GM20000 (cell line): ENCODE measurements around the gene TMEM259.

Source experiments
- DNase-seq: peaks from one replicate; pipeline ENCODE4 v3.0.0; 2012; ENCODE audit warnings: low spot score
- TF ChIP-seq, protein P1 (sequence below): IDR thresholded peaks from 2 replicates; pipeline ENCODE4 v1.5.1; 2012; ENCODE audit warnings: mild to moderate bottlenecking, control low read depth; ENCODE audit errors: extremely low read depth, missing control alignments

TMEM259 gene

DNA sequence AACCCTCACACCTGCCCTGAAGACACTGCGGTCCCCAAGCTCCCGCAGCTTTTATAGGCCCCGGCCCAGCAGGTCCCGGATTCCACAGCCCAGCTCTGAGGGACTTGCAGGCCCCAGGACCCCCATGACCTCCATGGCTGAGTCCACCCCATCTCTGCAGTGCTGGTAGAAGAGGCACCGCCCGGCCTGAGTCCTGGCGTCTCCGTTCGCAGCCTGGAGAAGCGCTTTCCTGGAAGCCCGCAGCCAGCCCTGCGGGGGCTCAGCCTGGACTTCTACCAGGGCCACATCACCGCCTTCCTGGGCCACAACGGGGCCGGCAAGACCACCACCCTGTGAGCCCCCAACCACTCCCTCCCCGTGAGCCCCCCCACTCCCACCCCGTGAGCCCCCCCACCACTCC lies 28.2 kb upstream of the TMEM259 start:
- DNase-seq: no peak
- TF ChIP-seq, protein P1, sequence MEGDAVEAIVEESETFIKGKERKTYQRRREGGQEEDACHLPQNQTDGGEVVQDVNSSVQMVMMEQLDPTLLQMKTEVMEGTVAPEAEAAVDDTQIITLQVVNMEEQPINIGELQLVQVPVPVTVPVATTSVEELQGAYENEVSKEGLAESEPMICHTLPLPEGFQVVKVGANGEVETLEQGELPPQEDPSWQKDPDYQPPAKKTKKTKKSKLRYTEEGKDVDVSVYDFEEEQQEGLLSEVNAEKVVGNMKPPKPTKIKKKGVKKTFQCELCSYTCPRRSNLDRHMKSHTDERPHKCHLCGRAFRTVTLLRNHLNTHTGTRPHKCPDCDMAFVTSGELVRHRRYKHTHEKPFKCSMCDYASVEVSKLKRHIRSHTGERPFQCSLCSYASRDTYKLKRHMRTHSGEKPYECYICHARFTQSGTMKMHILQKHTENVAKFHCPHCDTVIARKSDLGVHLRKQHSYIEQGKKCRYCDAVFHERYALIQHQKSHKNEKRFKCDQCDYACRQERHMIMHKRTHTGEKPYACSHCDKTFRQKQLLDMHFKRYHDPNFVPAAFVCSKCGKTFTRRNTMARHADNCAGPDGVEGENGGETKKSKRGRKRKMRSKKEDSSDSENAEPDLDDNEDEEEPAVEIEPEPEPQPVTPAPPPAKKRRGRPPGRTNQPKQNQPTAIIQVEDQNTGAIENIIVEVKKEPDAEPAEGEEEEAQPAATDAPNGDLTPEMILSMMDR: no peak

DNA sequence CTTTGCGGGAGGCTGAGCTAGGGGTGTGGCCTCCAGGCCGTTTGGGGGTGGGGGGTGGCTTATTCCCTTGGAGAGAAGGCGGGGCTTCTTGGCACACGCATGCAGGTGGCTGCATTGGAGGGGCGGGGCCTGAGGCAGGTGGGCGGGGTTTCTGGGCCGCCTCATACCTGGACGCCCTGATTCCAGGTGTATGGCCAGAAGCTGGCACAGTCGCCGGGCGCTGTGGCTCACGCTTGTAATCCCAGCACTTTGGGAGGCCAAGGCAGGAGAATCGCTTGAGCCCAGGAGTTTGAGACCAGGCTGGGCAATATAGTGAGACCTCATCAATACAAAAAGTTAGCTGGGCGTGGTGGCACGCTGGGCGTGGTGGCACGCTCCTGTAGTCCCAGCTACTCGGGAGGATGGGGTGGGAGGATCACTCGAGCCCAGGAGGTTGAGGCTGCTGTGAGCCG lies 26.8 kb upstream of the TMEM259 start:
- TF ChIP-seq, protein P1: no peak
- no peak for DNase-seq

DNA sequence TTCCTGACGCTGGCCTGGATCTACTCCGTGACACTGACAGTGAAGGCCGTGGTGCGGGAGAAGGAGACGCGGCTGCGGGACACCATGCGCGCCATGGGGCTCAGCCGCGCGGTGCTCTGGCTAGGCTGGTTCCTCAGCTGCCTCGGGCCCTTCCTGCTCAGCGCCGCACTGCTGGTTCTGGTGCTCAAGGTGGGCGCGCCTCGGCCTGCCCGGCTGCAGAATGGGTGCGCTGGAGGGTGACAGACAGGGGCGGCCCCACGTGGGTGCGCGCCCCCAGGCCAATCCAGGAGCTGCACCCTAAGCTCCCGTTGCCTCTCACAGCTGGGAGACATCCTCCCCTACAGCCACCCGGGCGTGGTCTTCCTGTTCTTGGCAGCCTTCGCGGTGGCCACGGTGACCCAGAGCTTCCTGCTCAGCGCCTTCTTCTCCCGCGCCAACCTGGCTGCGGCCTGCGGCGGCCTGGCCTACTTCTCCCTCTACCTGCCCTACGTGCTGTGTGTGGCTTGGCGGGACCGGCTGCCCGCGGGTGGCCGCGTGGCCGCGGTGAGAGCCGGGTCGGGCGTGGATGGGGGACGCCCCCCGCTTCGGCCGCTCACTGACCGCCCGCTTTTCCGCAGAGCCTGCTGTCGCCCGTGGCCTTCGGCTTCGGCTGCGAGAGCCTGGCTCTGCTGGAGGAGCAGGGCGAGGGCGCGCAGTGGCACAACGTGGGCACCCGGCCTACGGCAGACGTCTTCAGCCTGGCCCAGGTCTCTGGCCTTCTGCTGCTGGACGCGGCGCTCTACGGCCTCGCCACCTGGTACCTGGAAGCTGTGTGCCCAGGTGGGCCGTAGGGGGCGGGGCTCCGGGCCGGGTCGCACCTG lies 26.1 kb upstream of the TMEM259 start:
- TF ChIP-seq, protein P1: no peak
- DNase-seq: no peak

DNA sequence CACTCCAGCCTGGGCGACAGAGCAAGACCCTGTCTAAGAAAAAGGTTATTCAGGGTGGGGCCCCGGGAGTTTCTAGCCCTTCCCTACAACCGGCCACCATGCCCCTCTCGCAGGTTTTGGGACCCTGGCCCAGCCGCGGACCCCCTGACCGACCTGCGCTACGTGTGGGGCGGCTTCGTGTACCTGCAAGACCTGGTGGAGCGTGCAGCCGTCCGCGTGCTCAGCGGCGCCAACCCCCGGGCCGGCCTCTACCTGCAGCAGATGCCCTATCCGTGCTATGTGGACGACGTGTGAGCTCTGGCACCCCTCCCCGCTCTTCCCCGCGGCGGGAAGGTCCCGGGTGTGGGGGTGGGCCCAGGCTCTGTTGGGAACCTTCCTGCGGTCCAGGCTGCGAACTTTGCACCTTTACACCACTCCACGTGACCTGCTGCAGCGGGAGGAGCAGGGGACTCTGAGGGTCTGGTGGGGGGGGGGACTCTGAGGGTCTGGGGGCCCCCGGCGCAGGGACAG lies 25.2 kb upstream of the TMEM259 start:
- TF ChIP-seq, protein P1: no peak

DNA sequence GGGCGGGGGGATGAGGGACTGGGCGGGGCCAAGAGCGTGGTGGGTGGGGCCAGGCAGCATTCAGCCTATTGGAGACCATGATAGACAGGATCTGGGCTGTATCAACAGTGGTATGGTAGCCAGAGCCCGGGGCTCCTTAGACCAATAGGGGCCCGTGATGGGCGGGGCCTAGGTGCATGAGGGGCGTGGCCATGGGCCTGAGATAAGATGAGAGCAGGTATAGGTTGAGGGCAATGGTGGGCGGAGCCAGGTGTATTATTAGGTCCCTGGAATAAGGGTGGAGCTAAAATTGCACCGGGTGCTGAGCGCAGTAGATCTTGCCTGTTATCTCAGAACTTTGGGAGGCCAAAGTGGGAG lies 24.3 kb upstream of the TMEM259 start:
- DNase-seq: peak; percentile 75

More for the DNA sequence above, 25.2 kb upstream of the TMEM259 start:
- DNase-seq: no peak

DNA sequence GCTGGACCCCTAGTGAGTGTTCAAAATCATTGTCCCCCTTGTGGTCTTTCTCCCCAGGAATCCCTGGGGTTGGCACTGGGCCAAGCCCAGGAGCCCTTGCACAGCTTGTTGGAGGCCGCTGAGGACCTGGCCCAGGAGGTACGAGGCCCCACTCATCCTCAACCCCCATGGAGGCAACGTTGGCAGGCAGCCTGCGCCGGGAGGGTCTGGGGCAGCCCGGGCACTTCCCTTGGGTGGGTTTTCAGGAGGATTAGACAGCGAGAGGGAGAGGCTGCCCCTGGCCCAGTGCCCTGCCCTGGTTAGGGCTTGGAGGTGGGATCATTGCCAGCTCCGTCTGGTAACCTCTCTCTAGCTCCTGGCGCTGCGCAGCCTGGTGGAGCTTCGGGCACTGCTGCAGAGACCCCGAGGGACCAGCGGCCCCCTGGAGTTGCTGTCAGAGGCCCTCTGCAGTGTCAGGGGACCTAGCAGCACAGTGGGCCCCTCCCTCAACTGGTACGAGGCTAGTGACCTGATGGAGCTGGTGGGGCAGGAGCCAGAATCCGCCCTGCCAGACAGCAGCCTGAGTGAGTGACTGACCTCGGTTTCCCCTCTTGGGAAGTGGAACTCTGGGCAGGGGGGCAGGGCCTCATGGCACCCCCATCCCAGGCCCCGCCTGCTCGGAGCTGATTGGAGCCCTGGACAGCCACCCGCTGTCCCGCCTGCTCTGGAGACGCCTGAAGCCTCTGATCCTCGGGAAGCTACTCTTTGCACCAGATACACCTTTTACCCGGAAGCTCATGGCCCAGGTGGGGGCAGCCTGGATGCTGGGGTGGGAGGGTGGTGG lies 22.0 kb upstream of the TMEM259 start:
- no peak for DNase-seq

More for the DNA sequence above, 24.3 kb upstream of the TMEM259 start:
- TF ChIP-seq, protein P1: no peak

More for the DNA sequence above, 22.0 kb upstream of the TMEM259 start:
- TF ChIP-seq, protein P1: no peak
